ENCODE results near the gene PTGIR. TPM values are rescaled to one million over a fixed set of nuclear protein-coding genes. Genes with fewer than 3 reads are reported as not detected.

PTGIR gene
- total and polyA plus RNA-seq, 2 donors from 2014 or later, result 7.5 to 10.1 TPM

DNA sequence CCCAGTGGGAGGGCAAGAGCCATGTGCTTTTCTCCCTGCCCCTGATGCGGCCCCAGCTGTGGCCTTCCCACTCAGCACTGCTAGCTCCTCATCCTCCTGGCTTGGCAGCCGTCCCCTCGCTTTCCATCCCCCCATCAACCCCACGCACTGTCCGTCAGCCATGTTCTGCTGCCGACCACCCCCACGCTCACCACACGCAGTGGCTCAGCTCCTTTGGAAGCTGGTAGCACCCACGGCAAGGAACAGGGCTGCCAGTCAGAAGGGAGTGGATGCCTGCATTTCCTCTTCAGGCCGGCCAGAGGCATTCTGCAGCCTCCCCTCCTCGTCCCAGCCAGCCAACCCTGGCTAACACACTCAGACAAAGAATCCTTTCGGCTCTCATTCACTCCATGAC lies 17.4 kb downstream of the PTGIR start:
- Histone ChIP-seq H3K9me3 (ENCODE audit: control insufficient read depth in 2 of 3, insufficient read depth in 1 of 3, low read length in 3 of 3) (no peaks in the 10 kb centered on the region), H3K27ac (ENCODE audit: low read depth in 2 of 2, low read length in 2 of 2) (no peak overlapping the region), H3K4me3 (ENCODE audit: low read length in 3 of 3) (no peak overlapping the region), H3K9ac (ENCODE audit: low read length in 3 of 3) (no peak overlapping the region), H3K27me3 (ENCODE audit: control insufficient read depth, insufficient read depth, low read length) (no peaks in the 10 kb centered on the region), H3K4me1 (ENCODE audit: control insufficient read depth in 2 of 3, insufficient read depth in 2 of 3, low read depth in 1 of 3, low read length in 3 of 3) (peaks cover 0 to 29% (median 20%) of the 10 kb centered on the region in 3 donors), H3K36me3 (ENCODE audit: control insufficient read depth in 2 of 3, insufficient read depth in 3 of 3, low read length in 3 of 3) (peaks cover 0 to 40% (median 21%) of the 10 kb centered on the region in 3 donors)
- DNase-seq, result peak in 1 of 5 donors; percentile 63
- intact Hi-C loops (cut with DNase I), result no loop called here
- FAIRE-seq, result no peak
- TF ChIP-seq, protein P1, sequence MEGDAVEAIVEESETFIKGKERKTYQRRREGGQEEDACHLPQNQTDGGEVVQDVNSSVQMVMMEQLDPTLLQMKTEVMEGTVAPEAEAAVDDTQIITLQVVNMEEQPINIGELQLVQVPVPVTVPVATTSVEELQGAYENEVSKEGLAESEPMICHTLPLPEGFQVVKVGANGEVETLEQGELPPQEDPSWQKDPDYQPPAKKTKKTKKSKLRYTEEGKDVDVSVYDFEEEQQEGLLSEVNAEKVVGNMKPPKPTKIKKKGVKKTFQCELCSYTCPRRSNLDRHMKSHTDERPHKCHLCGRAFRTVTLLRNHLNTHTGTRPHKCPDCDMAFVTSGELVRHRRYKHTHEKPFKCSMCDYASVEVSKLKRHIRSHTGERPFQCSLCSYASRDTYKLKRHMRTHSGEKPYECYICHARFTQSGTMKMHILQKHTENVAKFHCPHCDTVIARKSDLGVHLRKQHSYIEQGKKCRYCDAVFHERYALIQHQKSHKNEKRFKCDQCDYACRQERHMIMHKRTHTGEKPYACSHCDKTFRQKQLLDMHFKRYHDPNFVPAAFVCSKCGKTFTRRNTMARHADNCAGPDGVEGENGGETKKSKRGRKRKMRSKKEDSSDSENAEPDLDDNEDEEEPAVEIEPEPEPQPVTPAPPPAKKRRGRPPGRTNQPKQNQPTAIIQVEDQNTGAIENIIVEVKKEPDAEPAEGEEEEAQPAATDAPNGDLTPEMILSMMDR (IDR thresholded peaks at IDR 0.05; ENCODE audit: borderline replicate concordance, extremely low read depth, insufficient read depth), result no peak

DNA sequence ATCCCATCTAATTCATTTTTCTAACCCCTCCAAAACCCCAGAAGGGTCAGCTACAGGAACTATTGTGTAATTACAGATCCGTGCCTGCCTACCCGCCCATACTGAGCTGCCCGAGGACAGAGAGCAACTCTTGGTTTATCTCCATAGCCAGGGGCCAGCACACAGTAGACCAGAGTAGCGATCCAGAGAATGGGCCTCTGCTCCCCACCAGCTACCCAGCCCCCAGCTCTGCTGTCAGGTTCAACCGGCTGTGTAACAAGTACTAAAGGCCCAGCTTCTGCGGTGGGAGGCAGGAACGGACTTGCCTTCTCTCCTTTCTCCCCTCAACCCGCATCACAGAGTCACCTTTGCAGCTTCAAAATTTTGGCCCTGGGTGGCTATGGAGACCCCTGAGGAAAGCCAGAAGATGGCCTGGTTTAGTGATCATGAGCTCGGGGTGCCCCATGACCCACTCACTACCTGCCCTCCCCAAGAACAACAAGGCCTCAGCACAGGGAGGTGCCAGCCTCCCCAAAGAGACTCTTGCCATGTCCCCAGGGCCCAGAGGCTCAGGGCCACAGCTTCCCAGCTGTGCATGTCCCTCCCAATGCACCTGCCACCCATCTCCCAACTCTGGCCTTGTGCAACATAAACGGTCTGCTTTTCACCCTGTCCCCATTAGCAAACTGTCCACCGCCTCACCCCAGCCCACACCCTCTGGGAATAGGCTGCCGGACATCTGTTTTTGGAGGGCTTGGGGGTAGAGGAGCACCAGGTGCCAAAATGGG lies 18.0 kb downstream of the PTGIR start:
- Histone ChIP-seq H3K27me3 (ENCODE audit: control insufficient read depth, insufficient read depth, low read length) (no peaks in the 10 kb centered on the region), H3K4me3 (ENCODE audit: low read length in 3 of 3) (no peak overlapping the region), H3K9me3 (ENCODE audit: control insufficient read depth in 2 of 3, insufficient read depth in 1 of 3, low read length in 3 of 3) (no peaks in the 10 kb centered on the region), H3K27ac (ENCODE audit: low read depth in 2 of 2, low read length in 2 of 2) (no peak overlapping the region), H3K9ac (ENCODE audit: low read length in 3 of 3) (no peak overlapping the region), H3K4me1 (ENCODE audit: control insufficient read depth in 2 of 3, insufficient read depth in 2 of 3, low read depth in 1 of 3, low read length in 3 of 3) (peaks cover 0 to 31% (median 20%) of the 10 kb centered on the region in 3 donors), H3K36me3 (ENCODE audit: control insufficient read depth in 2 of 3, insufficient read depth in 3 of 3, low read length in 3 of 3) (peaks cover 0 to 40% (median 21%) of the 10 kb centered on the region in 3 donors)
- no peak for FAIRE-seq
- intact Hi-C loops (cut with DNase I), result no loop called here
- TF ChIP-seq, protein P1 (IDR thresholded peaks at IDR 0.05; ENCODE audit: borderline replicate concordance, extremely low read depth, insufficient read depth), result no peak
- DNase-seq, result peak in 1 of 5 donors; percentile 53

DNA sequence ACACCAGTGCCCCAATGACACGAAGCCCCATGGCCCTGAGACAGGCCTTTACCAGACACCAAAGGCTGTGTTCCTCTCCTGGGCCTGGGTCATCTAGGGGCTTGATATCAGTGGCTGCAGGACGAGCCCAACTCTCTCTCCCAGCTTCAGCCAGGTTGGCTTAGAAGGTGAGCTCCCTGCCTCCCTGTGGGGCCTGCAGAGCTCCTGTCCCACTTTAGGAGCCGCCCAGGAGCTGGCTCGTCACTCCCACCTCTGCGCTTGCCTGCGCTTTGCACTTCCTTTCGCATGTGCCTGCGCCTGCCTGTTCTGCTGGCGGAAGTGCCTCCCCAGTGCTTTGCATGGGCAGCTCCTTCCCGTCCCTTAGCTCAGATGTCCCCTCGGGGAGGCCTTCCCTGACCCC lies 18.9 kb downstream of the PTGIR start:
- TF ChIP-seq, protein P1 (IDR thresholded peaks at IDR 0.05; ENCODE audit: borderline replicate concordance, extremely low read depth, insufficient read depth), result no peak
- no peak overlapping the region for H3K9ac ChIP-seq (ENCODE audit: low read length in 3 of 3)
- peaks cover 0 to 31% (median 20%) of the 10 kb centered on the region in 3 donors for H3K4me1 ChIP-seq (ENCODE audit: control insufficient read depth in 2 of 3, insufficient read depth in 2 of 3, low read depth in 1 of 3, low read length in 3 of 3)

More for the DNA sequence above, 18.9 kb downstream of the PTGIR start:
- Histone ChIP-seq H3K9me3 (ENCODE audit: control insufficient read depth in 2 of 3, insufficient read depth in 1 of 3, low read length in 3 of 3) (no peaks in the 10 kb centered on the region), H3K27ac (ENCODE audit: low read depth in 2 of 2, low read length in 2 of 2) (no peak overlapping the region), H3K4me3 (ENCODE audit: low read length in 3 of 3) (no peak overlapping the region), H3K36me3 (ENCODE audit: control insufficient read depth in 2 of 3, insufficient read depth in 3 of 3, low read length in 3 of 3) (peaks cover 0 to 40% (median 21%) of the 10 kb centered on the region in 3 donors), H3K27me3 (ENCODE audit: control insufficient read depth, insufficient read depth, low read length) (no peaks in the 10 kb centered on the region)
- FAIRE-seq (no peak), DNase-seq (peak in 1 of 5 donors; percentile 44)
- intact Hi-C loops (cut with DNase I), result no loop called here
